NCI-H345 treated with DMSO at 0.1 percent for 48 hours (cell line): ENCODE results near the gene IL36A.

Experiments
- DNase-seq: peaks from one replicate; lab custom pipeline; 2025; ENCODE audit not compliant: unreplicated experiment; lab: John Stamatoyannopoulos, UW

Gene IL36A, protein sequence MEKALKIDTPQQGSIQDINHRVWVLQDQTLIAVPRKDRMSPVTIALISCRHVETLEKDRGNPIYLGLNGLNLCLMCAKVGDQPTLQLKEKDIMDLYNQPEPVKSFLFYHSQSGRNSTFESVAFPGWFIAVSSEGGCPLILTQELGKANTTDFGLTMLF

DNA sequence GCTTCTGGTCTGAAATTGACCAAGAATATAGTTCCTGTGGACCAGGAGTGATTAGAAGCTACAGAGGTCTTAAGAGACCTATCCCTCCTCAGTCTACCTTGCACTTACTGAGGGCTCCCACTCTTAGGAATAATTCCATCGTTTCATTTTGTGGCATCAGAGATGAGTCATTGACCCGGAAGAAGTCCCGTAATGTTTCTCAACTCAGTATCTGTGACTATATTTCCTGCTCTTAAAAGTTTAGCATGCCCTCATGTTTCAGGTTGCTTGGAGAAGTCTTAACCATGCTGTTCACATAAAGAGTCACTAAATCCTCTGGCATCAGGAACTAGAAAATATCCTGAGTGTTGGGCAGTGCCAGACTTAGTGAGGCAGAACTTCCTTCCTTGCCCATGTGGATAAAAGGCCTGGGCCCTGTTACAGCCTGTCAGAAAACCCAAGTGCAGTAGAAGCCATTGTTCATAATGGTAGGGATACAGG lies at the start of gene IL36A:
Gene IL36A, plus strand, starts transcription at position 430 of the 480 bp plus-strand sequence. CDS start 413 bp downstream, outside the sequence.
- no peak for DNase-seq

DNA sequence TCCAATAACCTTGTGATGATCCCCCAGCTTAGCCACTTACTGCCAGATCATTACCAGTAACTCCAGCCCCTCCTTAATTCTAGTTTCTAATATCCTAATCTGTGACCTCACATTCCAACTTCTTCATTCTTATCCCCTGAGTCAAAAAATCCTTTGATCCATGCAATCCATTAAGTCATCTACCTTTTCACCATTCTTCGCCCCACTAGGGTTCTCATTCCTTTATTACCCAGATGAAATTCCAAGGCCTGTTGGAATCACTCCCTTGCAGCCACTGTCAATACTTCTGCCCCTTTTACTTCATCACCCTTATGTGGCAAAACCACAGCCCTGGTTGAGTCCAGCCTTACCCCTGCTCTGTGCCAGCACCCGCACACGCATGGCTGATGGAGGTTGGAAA lies 47.7 kb upstream of the IL36A start:
- no peak for DNase-seq

DNA sequence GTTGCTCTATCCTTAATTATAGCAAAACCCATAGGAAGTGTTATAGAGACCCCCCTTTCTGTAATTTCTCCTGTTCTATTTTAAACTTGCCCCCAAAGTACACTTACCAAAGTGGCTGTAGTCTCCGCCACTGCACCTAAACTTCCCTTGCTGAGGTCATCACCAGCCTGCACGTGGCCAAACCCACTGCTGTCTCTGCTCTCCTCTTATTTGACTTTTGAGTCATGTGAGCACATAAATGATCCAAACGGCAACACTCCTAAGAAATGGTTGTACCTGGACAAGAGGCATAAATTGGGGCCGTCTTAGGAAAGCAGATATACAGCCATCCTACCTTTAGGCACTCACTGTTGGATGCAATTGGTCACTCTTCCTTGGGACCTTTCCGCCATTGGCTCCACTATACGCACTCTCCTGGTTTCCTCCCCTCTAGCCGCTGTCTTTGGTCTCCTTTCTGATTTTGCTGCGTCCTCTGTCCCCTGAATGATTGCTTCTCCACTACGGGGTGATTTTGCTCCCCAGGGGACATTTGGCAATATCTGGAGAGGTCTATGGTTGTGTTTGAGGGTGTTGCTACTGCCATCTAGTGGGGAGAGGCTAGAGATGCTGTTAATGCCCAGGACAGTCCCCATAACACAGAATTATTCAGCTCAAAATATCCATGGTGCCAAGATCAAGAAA lies 46.7 kb upstream of the IL36A start:
- no peak for DNase-seq

DNA sequence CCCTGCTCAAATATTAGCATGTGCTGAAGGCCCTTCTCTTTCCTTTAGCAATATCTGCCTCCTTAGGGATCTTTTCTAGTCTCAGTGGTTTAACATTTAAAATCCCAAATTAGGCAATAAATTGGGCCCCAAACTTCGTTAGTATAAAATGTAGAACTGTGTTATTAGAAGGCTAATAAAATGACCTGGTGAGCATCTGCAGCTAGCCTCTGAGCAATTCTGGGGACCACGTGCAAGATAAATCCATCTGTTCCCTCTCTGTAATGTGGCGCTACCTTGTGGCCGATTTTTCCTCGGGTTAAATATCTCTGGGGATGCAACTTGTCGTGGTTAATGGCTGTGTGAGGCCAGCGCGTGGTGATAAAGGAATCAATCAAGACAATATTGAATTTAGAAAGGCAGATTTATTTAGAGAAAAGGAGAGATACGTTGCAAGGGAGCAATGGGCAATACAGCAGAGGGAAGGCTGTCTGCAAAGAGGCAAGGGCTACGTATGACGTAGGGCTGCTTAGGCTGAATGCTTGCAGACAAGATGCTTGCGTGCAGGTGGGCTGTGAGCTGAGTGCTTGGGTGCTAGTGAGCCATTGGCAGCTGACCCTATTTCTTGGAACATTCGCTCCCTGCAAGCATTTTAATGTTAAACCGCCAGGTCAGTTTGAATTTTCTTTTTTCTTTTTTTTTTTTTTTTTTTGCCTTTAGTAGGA lies 46.0 kb upstream of the IL36A start:
- DNase-seq: peak; percentile 5

DNA sequence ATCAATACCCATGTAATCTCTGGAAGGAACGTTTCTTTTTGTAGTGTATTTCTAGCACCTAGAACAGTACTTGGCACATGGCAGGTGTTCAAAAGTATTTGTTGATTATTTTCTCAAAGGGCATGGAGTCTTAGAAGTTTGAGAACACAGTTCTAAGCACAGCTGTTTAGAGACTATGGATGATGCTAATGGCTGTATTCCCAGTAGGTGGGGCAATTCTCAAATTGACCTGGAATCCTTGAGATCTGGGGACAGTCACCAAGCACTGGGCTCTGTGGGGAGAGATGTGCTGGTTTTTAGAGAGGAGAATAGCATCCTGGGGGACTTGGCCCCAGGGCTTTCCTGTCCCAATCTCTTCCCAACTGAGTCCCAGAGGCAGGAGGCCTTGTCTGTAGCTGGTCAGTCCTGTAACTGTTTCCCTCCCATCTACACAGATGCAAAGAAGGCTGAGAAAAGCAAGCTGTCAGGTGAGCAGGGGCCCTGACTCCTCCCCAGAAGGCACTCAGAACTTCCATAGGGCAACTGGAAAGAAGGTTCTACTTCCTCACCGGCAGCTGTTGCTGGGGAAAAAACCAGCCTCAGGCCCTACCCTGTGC lies 44.9 kb upstream of the IL36A start:
- DNase-seq: no peak

DNA sequence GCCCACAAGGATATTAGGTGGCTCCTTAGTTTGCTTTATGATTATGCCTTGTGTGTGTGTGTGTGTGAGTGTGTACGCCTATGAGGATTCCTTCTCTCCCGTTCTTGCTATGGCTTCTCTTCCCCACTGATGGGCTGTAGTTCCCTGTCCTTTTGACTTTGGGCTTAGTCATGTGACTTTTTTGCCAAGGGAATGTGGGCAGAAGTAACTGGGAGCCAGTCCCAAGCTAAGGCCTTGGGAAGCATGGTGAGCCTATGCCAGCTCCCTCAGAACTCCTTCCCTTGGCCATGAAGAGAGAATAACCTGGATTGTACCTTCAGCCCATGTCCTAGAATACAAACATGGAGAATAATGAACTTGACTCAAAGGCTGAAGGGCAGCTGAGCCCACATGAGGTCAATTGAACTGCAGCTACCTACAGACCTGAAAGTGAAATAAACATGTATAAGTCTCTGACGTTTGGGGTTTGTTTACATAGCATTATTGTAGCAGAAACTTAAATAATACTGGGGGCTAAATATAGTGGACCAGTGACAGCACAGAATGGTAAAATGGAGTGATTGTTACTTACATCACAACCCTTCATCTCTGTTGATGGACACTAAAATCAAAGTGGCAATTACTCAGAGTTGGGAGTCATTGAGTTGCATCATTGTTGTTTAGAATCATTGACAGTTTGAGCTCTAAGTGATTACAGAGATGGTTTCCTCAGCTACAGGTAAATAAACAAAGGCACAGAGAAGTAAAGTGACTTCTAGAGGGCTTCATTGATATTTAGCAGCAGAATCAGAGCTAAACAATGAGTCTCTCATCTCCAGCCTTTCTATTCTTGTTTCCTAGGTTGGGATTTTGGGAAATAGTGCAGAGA lies 42.7 kb upstream of the IL36A start:
- no peak for DNase-seq

DNA sequence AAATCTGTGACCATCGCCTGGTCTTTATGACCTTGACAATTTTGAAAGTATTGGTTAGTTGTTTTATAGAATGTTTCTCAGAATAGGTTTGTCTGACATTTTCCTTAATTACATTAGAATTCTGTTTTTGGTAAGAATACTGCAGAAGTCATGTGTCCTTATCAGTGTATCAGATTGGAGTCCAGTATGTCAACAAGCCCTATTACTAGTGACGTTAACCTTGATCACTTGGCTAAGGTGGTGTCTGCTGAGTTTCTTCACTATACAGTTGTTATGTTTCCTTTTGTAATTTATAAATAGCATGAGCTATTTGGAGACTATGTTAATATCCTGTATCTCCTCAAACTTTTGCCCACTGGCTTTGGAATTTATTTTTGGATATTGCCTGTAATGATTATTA lies 38.2 kb upstream of the IL36A start:
- DNase-seq: no peak

DNA sequence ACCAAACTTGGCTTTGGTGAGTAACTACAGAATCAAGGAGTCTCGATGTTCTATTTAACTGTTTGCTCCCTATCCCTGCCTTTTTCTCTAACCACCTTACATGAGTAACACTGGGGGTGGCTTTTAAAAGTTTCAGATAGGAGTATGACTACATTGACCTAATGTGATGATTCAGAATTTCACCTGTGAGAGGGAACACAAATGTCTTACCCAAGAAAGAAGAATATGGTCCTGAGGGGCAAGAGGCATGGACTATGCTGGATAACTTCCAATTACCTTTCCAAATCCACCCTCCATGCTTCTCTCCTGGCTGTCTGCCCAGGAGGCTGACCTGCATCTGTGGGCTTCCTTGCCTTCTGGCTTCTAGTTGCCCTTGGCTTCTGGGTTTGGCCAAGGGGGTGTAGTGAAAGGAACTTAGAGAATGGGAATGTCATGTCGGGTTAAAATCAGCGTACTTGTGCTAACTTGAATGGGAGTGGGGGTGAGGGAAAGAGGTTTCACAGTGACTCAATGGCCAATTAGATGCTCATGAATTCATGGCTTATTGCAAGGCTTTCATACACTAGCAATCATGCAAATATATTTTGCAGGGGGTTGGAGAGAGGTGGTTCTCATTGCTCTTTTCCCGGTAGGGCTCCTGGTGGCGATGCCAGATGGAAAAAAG lies 32.7 kb upstream of the IL36A start:
- DNase-seq: no peak

DNA sequence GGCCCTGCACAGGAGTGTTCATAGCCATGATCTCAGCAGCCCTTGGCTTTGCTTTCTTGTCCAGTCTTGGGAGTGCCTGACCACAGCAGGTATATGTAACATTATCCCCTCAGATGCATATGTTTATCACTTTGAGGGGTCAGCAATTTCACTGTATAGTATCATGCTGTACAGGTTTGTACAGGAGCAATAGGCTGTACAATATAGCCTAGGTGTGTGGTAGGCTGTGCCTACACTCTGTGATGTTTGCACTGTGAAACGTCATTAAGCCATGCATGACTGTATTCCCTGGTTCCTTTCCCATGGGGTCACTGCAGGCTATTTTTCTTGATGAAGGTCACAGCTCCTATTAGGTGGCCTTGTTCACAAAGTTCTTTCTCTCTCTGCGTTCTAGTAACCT lies 32.1 kb upstream of the IL36A start:
- DNase-seq: no peak

DNA sequence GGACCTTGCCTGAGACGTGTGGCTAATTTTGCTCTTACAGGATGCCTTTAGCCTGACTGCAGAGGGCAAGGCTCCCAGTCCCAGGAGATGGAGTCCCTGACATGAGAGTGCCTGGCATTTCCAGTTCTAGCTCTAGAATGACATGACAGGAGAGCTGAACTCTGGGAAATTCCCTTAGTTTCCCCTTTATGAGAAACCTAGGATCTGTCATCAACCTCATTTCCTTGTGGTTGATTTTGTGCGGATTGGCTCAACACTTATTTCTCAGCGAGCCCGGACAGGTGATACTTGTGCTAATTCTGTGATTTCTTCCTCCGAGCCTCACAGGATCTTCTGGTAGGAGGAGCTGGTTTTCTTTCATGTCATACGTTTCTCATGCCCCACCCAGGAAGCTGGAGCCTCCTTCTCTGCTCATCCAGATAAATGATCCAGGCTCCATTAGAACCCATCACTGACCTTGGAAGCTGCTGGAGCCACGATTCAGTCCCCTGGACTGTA lies 27.7 kb upstream of the IL36A start, which contains the start of gene IL36G:
Gene IL36G, plus strand, starts transcription at position 448 of the 498 bp plus-strand sequence. CDS start 633 bp downstream, outside the sequence.
- no peak for DNase-seq

DNA sequence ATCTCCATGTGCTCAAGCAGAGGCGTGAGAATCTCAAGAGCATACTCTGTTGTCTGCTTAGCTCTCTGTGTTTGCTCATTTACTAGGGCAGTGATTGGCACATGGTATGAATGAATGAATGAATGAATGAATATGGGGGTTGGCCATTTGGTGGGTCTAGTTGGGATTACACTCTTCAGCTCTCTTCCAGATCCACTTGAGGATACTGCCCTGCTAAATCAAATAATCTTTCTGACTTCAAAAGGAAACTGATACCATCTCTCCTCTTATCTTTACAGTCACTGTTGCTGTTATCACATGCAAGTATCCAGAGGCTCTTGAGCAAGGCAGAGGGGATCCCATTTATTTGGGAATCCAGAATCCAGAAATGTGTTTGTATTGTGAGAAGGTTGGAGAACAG lies 25.5 kb upstream of the IL36A start:
- no peak for DNase-seq

DNA sequence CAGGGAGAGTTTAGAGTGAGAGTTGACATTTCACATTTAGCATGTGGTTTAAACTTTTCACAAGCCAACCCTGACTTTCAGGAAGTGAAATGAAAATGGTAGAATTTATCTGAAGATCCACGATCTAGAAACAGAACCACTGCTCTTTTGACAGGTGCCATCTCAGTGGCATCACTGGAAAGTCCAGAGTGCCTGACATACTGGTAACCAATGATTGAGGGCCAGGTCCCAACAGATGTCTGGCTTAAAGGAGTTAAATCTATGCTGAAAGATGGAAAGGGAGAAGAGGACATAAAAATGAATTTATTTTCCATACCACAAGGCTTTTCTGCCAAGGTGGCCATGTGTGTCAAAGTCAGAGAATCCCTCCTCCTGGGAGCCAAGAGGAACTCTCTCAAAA lies 24.7 kb upstream of the IL36A start:
- no peak for DNase-seq

DNA sequence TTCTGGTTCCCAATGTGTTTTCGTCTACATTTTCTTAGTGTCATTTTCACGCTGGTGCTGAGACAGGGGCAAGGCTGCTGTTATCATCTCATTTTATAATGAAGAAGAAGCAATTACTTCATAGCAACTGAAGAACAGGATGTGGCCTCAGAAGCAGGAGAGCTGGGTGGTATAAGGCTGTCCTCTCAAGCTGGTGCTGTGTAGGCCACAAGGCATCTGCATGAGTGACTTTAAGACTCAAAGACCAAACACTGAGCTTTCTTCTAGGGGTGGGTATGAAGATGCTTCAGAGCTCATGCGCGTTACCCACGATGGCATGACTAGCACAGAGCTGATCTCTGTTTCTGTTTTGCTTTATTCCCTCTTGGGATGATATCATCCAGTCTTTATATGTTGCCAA lies 20.2 kb upstream of the IL36A start:
- no peak for DNase-seq

DNA sequence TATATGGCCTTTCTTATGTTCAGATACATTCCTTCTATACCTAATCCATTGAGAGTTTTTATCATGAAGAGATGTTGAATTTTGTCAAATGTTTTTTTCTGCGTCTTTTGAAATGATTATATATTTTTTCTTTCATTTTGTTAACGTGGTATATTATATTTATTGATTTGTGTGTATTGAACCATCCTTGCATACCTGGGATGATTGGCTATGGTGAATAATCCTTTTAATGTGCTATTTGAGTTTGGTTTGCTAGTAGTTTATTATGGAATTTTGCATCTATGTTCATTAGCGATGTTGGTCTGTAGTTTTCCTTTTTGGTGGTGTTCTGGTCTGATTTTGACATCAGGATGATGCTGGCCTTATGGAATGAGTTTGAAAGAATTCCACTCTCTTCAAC lies 15.6 kb upstream of the IL36A start:
- no peak for DNase-seq

DNA sequence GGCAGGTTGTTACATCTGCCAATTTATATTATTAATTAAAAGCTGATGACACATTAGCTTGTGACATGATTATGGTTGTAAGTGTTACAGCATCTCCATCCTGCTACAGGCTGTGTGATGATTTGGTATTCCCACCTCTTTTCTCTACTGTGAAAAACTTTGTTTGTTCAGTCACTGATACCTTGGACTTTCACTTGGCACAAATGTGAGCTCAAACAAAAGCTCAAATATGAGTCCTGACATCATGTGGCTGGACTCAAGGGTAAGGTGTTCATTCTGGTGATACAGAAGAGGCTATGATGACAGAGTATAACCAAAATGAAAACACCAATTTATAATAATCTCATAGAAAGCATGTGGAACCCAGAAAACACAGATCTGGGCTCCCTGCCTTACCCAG lies 11.4 kb upstream of the IL36A start:
- DNase-seq: no peak

DNA sequence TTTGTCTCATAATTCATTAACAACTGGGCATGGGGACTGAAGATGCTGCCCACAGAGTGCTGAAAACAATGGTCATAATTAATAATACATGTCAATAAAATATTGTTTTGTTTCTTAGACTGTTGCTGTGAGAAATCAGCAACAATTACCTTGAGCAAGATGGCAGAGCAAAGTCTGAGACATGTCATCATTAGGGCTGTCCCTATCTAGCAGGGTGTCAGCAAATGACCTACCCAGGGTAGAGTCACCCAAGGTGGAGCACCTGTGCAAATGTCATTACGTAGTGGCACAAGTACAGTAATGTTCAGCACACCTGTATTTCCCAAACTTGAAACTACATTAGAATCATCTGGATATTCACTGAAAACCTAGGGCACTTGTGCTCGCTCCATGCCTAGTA lies 10.6 kb upstream of the IL36A start:
- DNase-seq: no peak

DNA sequence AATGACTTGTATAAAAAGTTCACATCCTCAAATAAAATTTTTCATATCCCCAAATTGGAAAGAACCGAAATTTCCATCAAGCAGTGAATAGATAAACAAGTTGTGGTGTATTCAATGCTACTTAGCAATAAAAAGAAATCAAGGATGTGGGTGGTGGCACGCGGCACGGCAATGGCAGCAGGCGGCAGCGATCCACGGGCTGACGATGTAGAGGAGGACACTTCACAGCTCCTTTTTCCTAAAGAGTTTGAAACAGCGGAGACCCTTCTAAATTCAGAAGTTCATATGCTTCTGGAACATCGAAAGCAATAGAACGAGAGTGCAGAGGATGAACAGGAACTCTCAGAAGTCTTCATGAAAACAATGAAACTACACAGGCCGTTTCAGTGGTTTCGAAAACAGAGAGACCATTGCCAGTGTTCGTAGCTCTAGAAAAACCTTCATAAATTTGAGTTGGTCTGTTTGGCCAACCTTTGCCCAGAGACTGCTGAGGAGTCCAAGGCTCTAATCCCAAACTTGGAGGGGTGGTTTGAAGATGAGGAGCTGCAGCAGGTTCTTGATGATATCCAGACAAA lies 9.8 kb upstream of the IL36A start:
- no peak for DNase-seq

DNA sequence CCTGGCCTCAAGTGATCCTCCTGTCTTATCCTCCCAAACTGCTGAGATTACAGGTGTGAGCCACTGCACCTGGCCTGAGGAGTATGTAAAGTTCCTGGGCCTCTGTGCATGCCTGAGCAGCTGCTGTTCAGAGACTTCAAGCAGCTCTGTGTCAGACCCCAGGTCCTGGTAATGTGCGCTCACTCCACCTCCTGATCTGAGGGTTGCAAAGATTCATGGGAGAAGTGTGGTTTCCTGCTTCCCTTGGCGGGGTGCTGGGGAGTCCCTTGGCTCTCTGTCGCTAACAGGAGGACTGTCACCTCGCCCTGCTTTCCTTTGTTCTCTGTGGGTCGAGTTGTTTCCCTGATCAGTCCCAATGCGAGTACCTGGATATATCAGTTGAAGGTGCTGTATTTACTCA lies 8.6 kb upstream of the IL36A start:
- no peak for DNase-seq

DNA sequence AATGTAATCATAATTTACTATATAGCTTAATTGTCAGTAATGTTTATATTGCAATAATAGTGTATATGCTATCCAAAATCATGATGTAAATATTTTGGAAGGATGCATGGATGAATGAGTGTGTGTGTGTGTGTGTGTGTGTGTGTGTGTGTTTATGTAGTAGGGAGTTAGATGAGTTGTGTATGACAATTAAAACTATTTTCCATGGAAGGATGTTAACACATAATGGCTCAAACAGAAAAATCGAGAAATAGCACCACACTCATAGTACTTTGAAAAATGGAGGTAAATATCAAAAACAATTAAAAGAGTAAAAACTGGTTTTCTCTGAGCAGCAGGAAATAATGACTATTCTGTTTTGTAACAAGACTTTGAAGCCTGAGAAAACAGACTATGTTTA lies 8.1 kb upstream of the IL36A start:
- DNase-seq: no peak

DNA sequence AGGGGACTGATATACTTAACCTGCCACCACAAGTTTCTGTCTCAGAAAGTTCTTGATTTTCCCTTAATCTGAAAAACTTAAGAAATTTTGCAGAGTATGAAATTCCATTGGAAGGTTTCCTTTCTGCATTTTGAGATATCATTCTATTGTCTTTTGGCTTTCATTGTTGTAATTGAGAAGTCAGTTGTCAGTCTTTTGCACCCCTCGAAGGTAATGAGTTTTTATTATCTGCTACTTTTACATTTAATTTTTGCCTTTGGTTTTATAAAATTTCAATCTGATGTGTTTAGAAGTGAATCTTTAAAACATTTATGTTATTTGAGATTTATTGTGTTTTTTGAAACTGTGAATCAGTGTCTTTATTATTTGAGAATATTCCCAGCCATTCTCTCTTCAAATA lies 4.8 kb upstream of the IL36A start:
- DNase-seq: no peak
